SK-N-MC (cell line): ENCODE data around the gene RREB1.

Experiments used
- EZH2 ChIP-seq: fragments of 200-600 bp; sonication (generic); IDR thresholded peaks from one replicate; pipeline ENCODE4 v1.6.1; 2017; ENCODE audit warnings: antibody characterized with exemption
- POLR2AphosphoS5 ChIP-seq: IDR thresholded peaks from 2 replicates; pipeline ENCODE4 v1.6.1; 2012; ENCODE audit warnings: mild to moderate bottlenecking, low read depth, low read length, borderline replicate concordance

DNA sequence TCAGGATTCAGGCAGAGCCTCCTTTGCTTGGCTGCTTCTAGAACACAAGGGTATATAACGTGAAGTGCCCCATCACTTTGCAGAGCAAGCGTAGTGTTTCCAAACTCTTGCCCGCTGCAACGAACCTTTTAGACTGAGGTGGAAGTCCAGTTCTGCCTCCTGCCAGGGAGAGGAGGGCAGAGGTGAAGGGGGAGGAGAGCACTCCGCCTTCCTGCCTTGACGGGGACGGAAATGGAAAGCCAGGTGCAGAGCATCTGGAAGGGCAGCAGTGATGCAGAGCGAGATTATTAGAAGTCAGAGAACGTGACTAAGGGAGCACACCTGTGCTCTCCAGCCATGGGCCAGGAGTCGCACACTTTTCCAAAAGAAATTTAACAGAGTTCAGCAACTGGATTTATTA is 63.4 kb downstream of the RREB1 start:
- TF ChIP-seq EZH2 (no peak), POLR2AphosphoS5 (no peak)
